ENCODE results near the gene CRYBG2.
"Not testable (repeated sequence)": the region's sequence is repeated elsewhere in the genome, so short reads cannot be mapped to it uniquely, and the experiment has no call there.

- not testable (repeated sequence) for TF ChIP-seq EZH2 (IDR thresholded peaks at IDR 0.05; ENCODE audit: borderline replicate concordance, low read depth, low read length, severe bottlenecking); CTCF (IDR thresholded peaks at IDR 0.05; ENCODE audit: borderline replicate concordance, extremely low read depth, low read length, poor library complexity, severe bottlenecking)
These were observed 24.6 kb downstream of the CRYBG2 start for GRCh38 chr1:26329380-26329779.
